Kidney epithelial cell (primary cell): ENCODE data around the gene AP3B1. TPM values are rescaled to one million over a fixed set of nuclear protein-coding genes. Genes with fewer than 3 reads are reported as not detected.

Experiments
- DNase-seq: peaks from one replicate; pipeline ENCODE4 v3.0.0-alpha.2; 2010; ENCODE audit warnings: low read depth
- H3K27me3 ChIP-seq: 2 replicates; pipeline ENCODE4 v1.6.0; 2011; ENCODE audit warnings: low read length; ENCODE audit not compliant: control insufficient read depth, insufficient read depth
- H3K36me3 ChIP-seq: 2 replicates; pipeline ENCODE4 v1.5.1; 2011; ENCODE audit warnings: low read length; ENCODE audit not compliant: control insufficient read depth, insufficient read depth
- H3K4me3 ChIP-seq: 2 replicates; pipeline ENCODE4 v1.5.1; 2011; ENCODE audit warnings: low read depth, mild to moderate bottlenecking, control low read depth, low read length
- CTCF ChIP-seq: IDR thresholded peaks from 2 replicates; pipeline ENCODE4 v1.5.1; 2011; ENCODE audit warnings: mild to moderate bottlenecking, moderate library complexity, low read length, control low read depth, inconsistent platforms; ENCODE audit not compliant: insufficient read depth, poor library complexity, severe bottlenecking
- total RNA-seq: library from RNA; depleted of rRNA; stranded (reverse); fragments of >200 nt; gene quantifications from 2 replicates; pipeline ENCODE4 v1.2.3, GENCODE V29; 2015

AP3B1 gene
- total RNA-seq, 1 donor from 2014 or later: 36.4 TPM

- H3K27me3 ChIP-seq: no peaks in the 10 kb centered on the region
- H3K36me3 ChIP-seq: no peaks in the 10 kb centered on the region
- DNase-seq: peak; percentile 37
- H3K4me3 ChIP-seq: no peak overlapping the region
- TF ChIP-seq CTCF: no peak
These were observed 6.7 kb downstream of the AP3B1 start for GRCh38 chr5:78287833-78288232.

- TF ChIP-seq CTCF: no peak
- Histone ChIP-seq H3K4me3 (no peak overlapping the region), H3K27me3 (no peaks in the 10 kb centered on the region), H3K36me3 (no peaks in the 10 kb centered on the region)
- DNase-seq: no peak
These were observed 7.3 kb downstream of the AP3B1 start for GRCh38 chr5:78287169-78287568.

- Histone ChIP-seq H3K27me3 (no peaks in the 10 kb centered on the region), H3K36me3 (no peaks in the 10 kb centered on the region), H3K4me3 (no peak overlapping the region)
- TF ChIP-seq CTCF: no peak
- DNase-seq: no peak
These were observed 8.2 kb downstream of the AP3B1 start for GRCh38 chr5:78286290-78286689.

GRCh38 chr5:78283802-78284201 lies 10.7 kb downstream of the AP3B1 start:
- H3K4me3 ChIP-seq: no peak overlapping the region
- no peaks in the 10 kb centered on the region for H3K27me3 ChIP-seq
- DNase-seq: no peak
- TF ChIP-seq CTCF: no peak
- H3K36me3 ChIP-seq: no peaks in the 10 kb centered on the region

GRCh38 chr5:78283105-78283504 lies 11.4 kb downstream of the AP3B1 start:
- H3K4me3 ChIP-seq: no peak overlapping the region
- no peak for DNase-seq
- TF ChIP-seq CTCF: no peak
- H3K36me3 ChIP-seq: no peaks in the 10 kb centered on the region
- no peaks in the 10 kb centered on the region for H3K27me3 ChIP-seq

- no peak for TF ChIP-seq CTCF
- H3K36me3 ChIP-seq: no peaks in the 10 kb centered on the region
- no peak overlapping the region for H3K4me3 ChIP-seq
- no peaks in the 10 kb centered on the region for H3K27me3 ChIP-seq
- no peak for DNase-seq
These were observed 14.2 kb downstream of the AP3B1 start for GRCh38 chr5:78280261-78280660.
